H1 (cell line): ENCODE results near the gene STRIP2. TPM values are rescaled to one million over a fixed set of nuclear protein-coding genes. Genes with fewer than 3 reads are reported as not detected.
A peak's percentile ranks its signal among the peaks of the same experiment; 100 is the strongest.

Source experiments
- CTCF ChIA-PET: fragments of 300-600 bp; sonication (Branson Sonifier 250); formaldehyde crosslinking; loops from one replicate; lab custom pipeline; 2021; ENCODE audit not compliant: partially characterized antibody; lab: Charles Lee
- POLR2A ChIA-PET: fragments of 300-600 bp; sonication (Branson Sonifier 250); formaldehyde crosslinking; loops from one replicate; lab custom pipeline; 2021; ENCODE audit warnings: inconsistent platforms; ENCODE audit not compliant: partially characterized antibody; lab: Charles Lee
- DNase-seq, 2 experiments: peaks; one replicate each; pipeline versions ENCODE4 v3.0.0 to v3.0.0-alpha.2; 2010 to 2022; ENCODE audit warnings: low spot score in 2 of 2, low read depth in 1 of 2, mixed read lengths in 1 of 2
- FAIRE-seq: peaks from 2 replicates; lab custom pipeline; 2011; peaks lifted over from hg19 to GRCh38; lab: Jason Lieb, UNC
- H2AFZ ChIP-seq: 2 replicates; pipeline ENCODE4 v1.8.1; 2012; ENCODE audit warnings: low read length, inconsistent platforms
- H2AK5ac ChIP-seq: 2 replicates; pipeline ENCODE4 v1.6.1; 2013; ENCODE audit warnings: low read depth, low read length
- H2BK120ac ChIP-seq: replicated peaks from 2 replicates; pipeline ENCODE3; 2013; ENCODE audit warnings: low read depth, low read length, inconsistent platforms
- H2BK12ac ChIP-seq: 2 replicates; pipeline ENCODE4 v1.6.1; 2013; ENCODE audit warnings: low read depth, low read length
- H2BK15ac ChIP-seq: 2 replicates; pipeline ENCODE4 v1.6.1; 2013; ENCODE audit warnings: low read length
- H2BK20ac ChIP-seq: 2 replicates; pipeline ENCODE4 v1.6.1; 2013; ENCODE audit warnings: low read length
- H2BK5ac ChIP-seq: 2 replicates; pipeline ENCODE4 v1.6.1; 2013; ENCODE audit warnings: low read depth, low read length
- H3K14ac ChIP-seq: 2 replicates; pipeline ENCODE4 v1.6.1; 2013; ENCODE audit warnings: inconsistent platforms; ENCODE audit not compliant: insufficient read length
- H3K18ac ChIP-seq: 2 replicates; pipeline ENCODE4 v1.6.1; 2013; ENCODE audit warnings: low read length; ENCODE audit errors: extremely low read depth
- H3K23ac ChIP-seq: 2 replicates; pipeline ENCODE4 v1.6.1; 2013; ENCODE audit warnings: inconsistent platforms; ENCODE audit not compliant: insufficient read length
- H3K23me2 ChIP-seq: 2 replicates; pipeline ENCODE4 v1.6.1; 2013; ENCODE audit warnings: low read depth, low read length
- H3K27ac ChIP-seq: 2 replicates; pipeline ENCODE4 v1.6.1; 2011; ENCODE audit warnings: low read depth, low read length, inconsistent platforms
- H3K27me3 ChIP-seq, 4 experiments: replicated peaks in 1 of 4; 1 replicate in 1 of 4; 2 replicates in 3 of 4; pipeline versions ENCODE4 v1.6.1 to v1.8.1; 2011 to 2013; ENCODE audit warnings: low read length in 3 of 4, mild to moderate bottlenecking in 3 of 4, inconsistent platforms in 2 of 4, mixed read lengths in 2 of 4, moderate library complexity in 1 of 4; ENCODE audit not compliant: control insufficient read depth in 3 of 4, insufficient read depth in 3 of 4; ENCODE audit errors: extremely low read depth in 1 of 4
- H3K36me3 ChIP-seq, 4 experiments: 2 replicates each; pipeline versions ENCODE4 v1.6.1 to v1.8.1; 2011 to 2013; ENCODE audit warnings: mild to moderate bottlenecking in 4 of 4, low read length in 3 of 4, moderate library complexity in 2 of 4, control low read depth in 1 of 4, inconsistent platforms in 1 of 4; ENCODE audit not compliant: insufficient read depth in 4 of 4, control insufficient read depth in 2 of 4
- H3K4ac ChIP-seq: replicated peaks from 2 replicates; pipeline ENCODE3; 2013; ENCODE audit warnings: low read length, low read depth, mixed read lengths, inconsistent platforms; ENCODE audit not compliant: insufficient read length
- H3K4me1 ChIP-seq, 4 experiments: replicated peaks in 1 of 4; 1 replicate in 1 of 4; 2 replicates in 3 of 4; pipeline versions ENCODE4 v1.6.1 to v1.8.1; 2011 to 2013; ENCODE audit warnings: low read length in 3 of 4, inconsistent platforms in 2 of 4, mixed read lengths in 1 of 4; ENCODE audit not compliant: insufficient read depth in 4 of 4, control insufficient read depth in 3 of 4
- H3K4me2 ChIP-seq, 2 experiments: 2 replicates each; pipeline versions ENCODE4 v1.6.1 to v1.8.1; 2011 to 2013; ENCODE audit warnings: low read depth in 2 of 2, low read length in 2 of 2, control low read depth in 1 of 2, inconsistent platforms in 1 of 2, mild to moderate bottlenecking in 1 of 2; ENCODE audit not compliant: insufficient read depth in 1 of 2
- H3K4me3 ChIP-seq, 4 experiments: fragments of 200-600, 300-600 bp in 1 of 4; sonication (generic), shearing (Covaris generic), sonication (Bioruptor Twin) in 1 of 4; 2 replicates each; pipeline versions ENCODE4 v1.5.1 to v1.8.1; 2011 to 2016; ENCODE audit warnings: low read length in 4 of 4, low read depth in 3 of 4, control low read depth in 2 of 4, inconsistent platforms in 2 of 4, mild to moderate bottlenecking in 2 of 4, mixed read lengths in 1 of 4, moderate library complexity in 1 of 4; ENCODE audit not compliant: insufficient read depth in 2 of 4; ENCODE audit errors: extremely low read depth in 1 of 4
- H3K56ac ChIP-seq: replicated peaks from 2 replicates; pipeline ENCODE3; 2013; ENCODE audit warnings: low read depth, mild to moderate bottlenecking, mixed read lengths, low read length, inconsistent platforms; ENCODE audit not compliant: insufficient read length
- H3K79me1 ChIP-seq: 2 replicates; pipeline ENCODE4 v1.6.1; 2013; ENCODE audit warnings: low read depth, low read length, control low read depth
- H3K79me2 ChIP-seq, 2 experiments: 2 replicates each; pipeline versions ENCODE4 v1.6.1 to v1.8.1; 2012 to 2013; ENCODE audit warnings: low read length in 2 of 2, mild to moderate bottlenecking in 2 of 2, inconsistent platforms in 1 of 2; ENCODE audit not compliant: insufficient read depth in 2 of 2, control insufficient read depth in 1 of 2
- H3K9ac ChIP-seq, 4 experiments: replicated peaks in 1 of 4; 1 replicate in 1 of 4; 2 replicates in 3 of 4; pipeline versions ENCODE4 v1.6.1 to v1.8.1; 2011 to 2013; ENCODE audit warnings: low read depth in 3 of 4, low read length in 3 of 4, control low read depth in 2 of 4, mild to moderate bottlenecking in 2 of 4, moderate library complexity in 2 of 4, inconsistent platforms in 1 of 4; ENCODE audit errors: extremely low read depth in 1 of 4
- H3K9me3 ChIP-seq, 2 experiments: 2 replicates each; pipeline versions ENCODE4 v1.6.1 to v1.8.1; 2012 to 2013; ENCODE audit warnings: mild to moderate bottlenecking in 2 of 2, moderate library complexity in 2 of 2, control low read depth in 1 of 2, inconsistent platforms in 1 of 2, low read depth in 1 of 2, low read length in 1 of 2, mixed read lengths in 1 of 2; ENCODE audit not compliant: insufficient read depth in 2 of 2
- H4K20me1 ChIP-seq, 2 experiments: replicated peaks in 1 of 2; 2 replicates each; pipeline versions ENCODE3 to v1.8.1; 2011 to 2013; ENCODE audit warnings: inconsistent platforms in 2 of 2, low read length in 2 of 2, mild to moderate bottlenecking in 1 of 2; ENCODE audit not compliant: insufficient read depth in 2 of 2, control insufficient read depth in 1 of 2
- H4K5ac ChIP-seq: 2 replicates; pipeline ENCODE4 v1.6.1; 2013; ENCODE audit warnings: low read length, low read depth, mixed read lengths, inconsistent platforms; ENCODE audit not compliant: insufficient read length
- H4K8ac ChIP-seq: 2 replicates; pipeline ENCODE4 v1.8.0; 2013; ENCODE audit warnings: mild to moderate bottlenecking, moderate library complexity, low read length, inconsistent platforms; ENCODE audit not compliant: insufficient read depth; ENCODE audit errors: extremely low read depth
- H4K91ac ChIP-seq: replicated peaks from 2 replicates; pipeline ENCODE3; 2013; ENCODE audit warnings: low read length, mixed read lengths, inconsistent platforms; ENCODE audit not compliant: insufficient read length
- ASH2L ChIP-seq: fragments of 200-600, 300-600 bp; sonication (generic); IDR thresholded peaks from one replicate; pipeline ENCODE4 v1.7.1; 2017; ENCODE audit warnings: low read length
- BRCA1 ChIP-seq: IDR thresholded peaks from 2 replicates; pipeline ENCODE4 v1.6.1; 2012; ENCODE audit warnings: low read depth, low read length, improper control_type of control experiment
- CHD1 ChIP-seq: IDR thresholded peaks from 2 replicates; pipeline ENCODE4 v1.6.1; 2012; ENCODE audit warnings: low read depth, low read length, improper control_type of control experiment
- CREB1 ChIP-seq: IDR thresholded peaks from 2 replicates; pipeline ENCODE4 v1.6.1; 2012; ENCODE audit warnings: inconsistent platforms
- EGR1 ChIP-seq: IDR thresholded peaks from 2 replicates; pipeline ENCODE4 v1.6.1; 2011; ENCODE audit warnings: low read depth, low read length, borderline replicate concordance
- HDAC6 ChIP-seq: IDR thresholded peaks from one replicate; pipeline ENCODE4 v1.7.1; 2012; ENCODE audit warnings: low read depth, mild to moderate bottlenecking, inconsistent platforms, low read length, moderate library complexity
- JUND ChIP-seq: IDR thresholded peaks from 2 replicates; pipeline ENCODE4 v1.6.1; 2011; ENCODE audit warnings: mild to moderate bottlenecking, improper control_type of control experiment, low read length
- KDM5A ChIP-seq: fragments of 200-600 bp; IDR thresholded peaks from 2 replicates; pipeline ENCODE4 v1.7.1; 2012; ENCODE audit warnings: mild to moderate bottlenecking, low read length, inconsistent platforms, mixed read lengths
- NANOG ChIP-seq: IDR thresholded peaks from 2 replicates; pipeline ENCODE4 v1.6.1; 2011; ENCODE audit warnings: low read length, low read depth, mild to moderate bottlenecking, inconsistent platforms; ENCODE audit not compliant: insufficient read depth, poor library complexity, severe bottlenecking
- RAD21 ChIP-seq, 2 experiments: IDR thresholded peaks in 1 of 2; conservative IDR thresholded peaks in 1 of 2; 2 replicates each; pipeline ENCODE4 v1.6.1; 2011; ENCODE audit warnings: low read depth in 2 of 2, low read length in 2 of 2, improper control_type of control experiment in 1 of 2, inconsistent platforms in 1 of 2, mild to moderate bottlenecking in 1 of 2, moderate library complexity in 1 of 2
- RFX5 ChIP-seq: IDR thresholded peaks from 2 replicates; pipeline ENCODE4 v1.6.1; 2011; ENCODE audit warnings: low read depth, low read length, improper control_type of control experiment, borderline replicate concordance
- SIN3A ChIP-seq, 2 experiments: IDR thresholded peaks in 1 of 2; conservative IDR thresholded peaks in 1 of 2; 2 replicates each; pipeline ENCODE4 v1.6.1; 2011 to 2012; ENCODE audit warnings: low read length in 2 of 2, improper control_type of control experiment in 1 of 2, low read depth in 1 of 2, mild to moderate bottlenecking in 1 of 2
- SP1 ChIP-seq: IDR thresholded peaks from 2 replicates; pipeline ENCODE4 v1.6.1; 2011; ENCODE audit warnings: low read depth, low read length
- WGBS, 2 experiments: shearing (Covaris generic) in 1 of 2; methylation state at CpG; one replicate each; pipeline versions ENCODE4 v1.1.6 to v1.1.7; 2013 to 2015; ENCODE audit warnings: low lambda C conversion rate in 2 of 2, mixed read lengths in 2 of 2, inconsistent platforms in 1 of 2, low coverage in 1 of 2, missing lambda C conversion rate in 1 of 2; ENCODE audit not compliant: insufficient replicate concordance in 2 of 2, insufficient coverage in 1 of 2, insufficient read length in 1 of 2; ENCODE audit errors: extremely low coverage in 1 of 2, missing lambda C conversion rate in 1 of 2; 5-methylcytosine and 5-hydroxymethylcytosine counted together
- polyA plus RNA-seq, 7 experiments: library from polyadenylated mRNA; depleted of rRNA in 3 of 7; stranded (reverse) in 5 of 7; unstranded in 2 of 7; fragments of >200 nt in 5 of 7; fragments of 200-250 nt in 2 of 7; gene quantifications; 1 replicate in 5 of 7; 2 replicates in 1 of 7; 4 replicates in 1 of 7; pipeline versions ENCODE4 v1.2.1 to v1.2.3, GENCODE V29; 2011 to 2013; ENCODE audit warnings: missing spikeins in 2 of 7, mixed read lengths in 2 of 7
- total RNA-seq: library from RNA; stranded (reverse); fragmentation: NEBNext Ultra II Directional; extraction: Animal tissue kit (Norgen Biotek cat#: 25700); gene quantifications from 2 replicates; pipeline ENCODE4 v1.2.1, GENCODE V29; 2021
- TF ChIP-seq, protein P1 (sequence below): IDR thresholded peaks from 2 replicates; pipeline ENCODE4 v1.6.1; 2012; ENCODE audit warnings: inconsistent platforms

STRIP2 gene
- total and polyA plus RNA-seq, 2 of the 8 experiments (the other 6 are each of a cell fraction or from before 2014, with no cell fraction given): 5.3 to 8.2 TPM

DNA sequence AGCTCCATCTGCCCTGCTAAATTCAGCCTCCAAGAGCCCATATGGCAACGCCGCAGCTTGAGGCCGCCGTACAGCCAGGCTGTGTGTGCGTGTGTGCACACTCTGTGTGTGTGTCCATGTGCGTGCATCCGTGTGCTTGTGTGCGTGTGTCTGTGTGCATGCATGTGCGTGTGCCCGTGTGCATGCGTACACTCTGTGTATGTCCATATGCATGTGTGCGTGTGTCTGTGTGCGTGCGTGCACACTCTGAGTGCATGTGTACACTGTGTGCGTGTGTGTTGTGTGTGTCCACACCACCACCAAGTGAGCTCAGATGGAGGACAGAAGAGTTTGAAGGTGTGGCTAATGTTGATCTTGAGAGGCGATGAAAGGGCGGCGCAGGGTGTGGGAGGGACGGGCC lies 98.1 kb downstream of the STRIP2 start:
- no peaks in the 10 kb centered on the region for H3K27me3 ChIP-seq
- H4K91ac ChIP-seq: peak overlapping the region; percentile 54
- H3K9ac ChIP-seq: no peak overlapping the region
- H2BK20ac ChIP-seq: peak overlapping the region; percentile 5; the same call in 1 of the 2 replicates
- no peak overlapping the region for H4K5ac ChIP-seq
- H2BK5ac ChIP-seq: peak overlapping the region; percentile 28
- H3K4ac ChIP-seq: no peak overlapping the region
- H3K23ac ChIP-seq: no peak overlapping the region
- 84% methylated on average over 19 of the region's 19 CpGs; no CpG with 5 or more reads in 1 of the 2 experiments for WGBS, 2 experiments
- no peak overlapping the region for H2BK12ac ChIP-seq
- H2BK15ac ChIP-seq: peak overlapping the region; percentile 23; the same call in 1 of the 2 replicates
- no peaks in the 10 kb centered on the region for H3K23me2 ChIP-seq
- peaks cover 0 to 4% (median under 1%) of the 10 kb centered on the region in 4 experiments; a peak in 3 of 7 replicates for H3K4me1 ChIP-seq
- no peaks in the 10 kb centered on the region for H3K36me3 ChIP-seq
- no peak overlapping the region for H4K8ac ChIP-seq
- peak overlapping the region; percentile 98; the same call in 1 of the 2 replicates for H2AK5ac ChIP-seq
- H4K20me1 ChIP-seq: no peaks in the 10 kb centered on the region
- no peak overlapping the region for H2AFZ ChIP-seq
- no peaks in the 10 kb centered on the region for H3K79me2 ChIP-seq
- H3K27ac ChIP-seq: no peak overlapping the region
- no peak overlapping the region for H3K4me2 ChIP-seq
- H3K9me3 ChIP-seq: no peaks in the 10 kb centered on the region
- FAIRE-seq (no peak), DNase-seq (no peak)
- H3K14ac ChIP-seq: no peak overlapping the region
- no peak overlapping the region for H2BK120ac ChIP-seq
- no peak overlapping the region for H3K56ac ChIP-seq
- CTCF ChIA-PET: interaction anchor here (1.0 to 1.5 kb wide), 6 partner anchors 10 to 38 kb away, joined by 3 to 6 read pairs (median 4); no protein-coding TSS in a partner anchor
- POLR2A ChIA-PET: interaction anchor here (0.9 to 1.0 kb wide), 2 partner anchors 13 to 17 kb away, joined by 3 read pairs; no protein-coding TSS in a partner anchor
- no peak overlapping the region for H3K18ac ChIP-seq
- H3K79me1 ChIP-seq: no peaks in the 10 kb centered on the region
- no peak overlapping the region for H3K4me3 ChIP-seq
- TF ChIP-seq CREB1 (no peak), RFX5 (no peak), BRCA1 (no peak), JUND (no peak), HDAC6 (no peak), NANOG (no peak), EGR1 (no peak), SP1 (no peak), SIN3A (conservative IDR thresholded peaks at IDR 0.05 in 1 of 2, IDR thresholded peaks at IDR 0.05 in 1 of 2; ENCODE audit: low read depth in 1 of 2, low read length in 2 of 2) (no peak), ASH2L (no peak), KDM5A (no peak), CHD1 (no peak), RAD21 (IDR thresholded peaks at IDR 0.05 in 1 of 2, conservative IDR thresholded peaks at IDR 0.05 in 1 of 2; ENCODE audit: low read depth in 2 of 2, low read length in 2 of 2) (no peak)
- TF ChIP-seq, protein P1, sequence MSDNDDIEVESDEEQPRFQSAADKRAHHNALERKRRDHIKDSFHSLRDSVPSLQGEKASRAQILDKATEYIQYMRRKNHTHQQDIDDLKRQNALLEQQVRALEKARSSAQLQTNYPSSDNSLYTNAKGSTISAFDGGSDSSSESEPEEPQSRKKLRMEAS: no peak
